HG02973 (cell line): Measurements from ENCODE around the gene SDCCAG8.
A peak's percentile ranks its signal among the peaks of the same experiment; 100 is the strongest.

ENCODE experiments used
- ATAC-seq: cut with Tn5 transposase; IDR thresholded peaks from one replicate; pipeline ENCODE4 v1.9.1; 2021; ENCODE audit warnings: moderate library complexity; ENCODE audit not compliant: unreplicated experiment

SDCCAG8 gene

DNA sequence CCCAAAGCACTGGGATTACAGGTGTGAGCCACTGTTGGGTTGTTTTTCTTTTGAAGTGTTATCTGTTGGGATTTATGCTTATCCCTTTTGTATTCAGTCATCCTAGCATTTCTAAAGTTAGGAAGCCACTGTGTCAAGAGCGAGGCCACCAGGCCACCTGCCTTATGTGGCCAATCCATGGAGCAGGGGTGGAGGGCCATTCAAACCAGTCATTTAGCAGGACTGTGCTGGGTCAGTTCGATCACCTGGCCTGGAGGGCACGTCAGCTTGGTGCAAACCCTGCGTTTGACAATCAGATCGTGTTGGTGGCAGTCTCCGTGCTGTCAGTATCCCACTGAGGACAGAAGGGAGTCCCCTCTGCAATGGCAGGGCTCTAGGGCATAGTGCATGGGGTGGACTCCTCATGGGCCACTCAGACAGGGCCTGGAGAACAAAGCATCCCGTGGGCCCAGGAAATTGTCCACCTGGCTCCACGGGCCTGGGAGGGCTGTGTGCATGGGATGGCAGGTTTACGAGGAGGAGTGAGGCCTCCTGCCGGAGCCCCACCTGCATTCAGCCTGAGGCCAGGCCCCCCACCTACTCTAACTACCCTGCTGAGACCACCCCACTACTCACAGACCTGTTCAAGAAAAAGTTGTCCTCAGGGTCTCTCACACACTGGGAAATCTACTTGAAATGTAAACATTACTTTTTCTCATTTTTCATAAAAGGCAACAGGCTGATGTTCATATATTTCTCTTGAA lies 242.3 kb downstream of the SDCCAG8 start:
- ATAC-seq: no peak

DNA sequence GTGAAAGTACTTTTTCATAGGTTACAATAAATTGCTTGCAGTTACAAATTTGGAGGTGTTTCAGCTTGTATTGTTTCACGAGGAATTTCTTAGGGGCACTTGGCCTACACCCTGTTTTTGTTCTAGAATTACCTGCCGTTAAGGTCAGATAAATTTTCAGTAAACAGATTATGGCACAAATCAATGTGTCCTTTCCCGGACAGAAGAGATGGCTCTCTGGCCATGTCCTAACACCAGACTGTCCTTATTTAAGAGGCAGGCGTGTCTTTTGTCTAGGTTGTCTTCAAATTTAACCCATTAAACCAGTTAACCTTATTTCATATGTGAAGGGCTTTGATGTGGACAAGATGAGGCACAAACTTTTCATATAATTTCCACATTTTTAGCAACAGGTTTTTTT lies 243.4 kb downstream of the SDCCAG8 start:
- ATAC-seq: no peak

DNA sequence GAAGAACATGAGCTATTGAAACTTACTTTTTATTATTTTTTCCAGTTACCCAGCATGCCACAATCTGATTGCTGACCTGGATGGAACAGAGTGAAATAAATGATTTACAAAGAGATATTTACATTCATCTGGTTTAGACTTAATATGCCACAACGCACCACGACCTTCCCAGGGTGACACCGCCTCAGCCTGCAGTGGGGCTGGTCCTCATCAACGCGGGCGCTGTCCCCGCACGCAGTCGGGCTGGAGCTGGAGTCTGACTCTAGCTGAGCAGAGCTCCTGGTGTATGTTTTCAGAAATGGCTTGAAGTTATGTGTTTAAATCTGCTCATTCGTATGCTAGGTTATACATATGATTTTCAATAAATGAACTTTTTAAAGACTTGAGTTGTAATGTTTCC lies 243.9 kb downstream of the SDCCAG8 start:
- no peak for ATAC-seq

DNA sequence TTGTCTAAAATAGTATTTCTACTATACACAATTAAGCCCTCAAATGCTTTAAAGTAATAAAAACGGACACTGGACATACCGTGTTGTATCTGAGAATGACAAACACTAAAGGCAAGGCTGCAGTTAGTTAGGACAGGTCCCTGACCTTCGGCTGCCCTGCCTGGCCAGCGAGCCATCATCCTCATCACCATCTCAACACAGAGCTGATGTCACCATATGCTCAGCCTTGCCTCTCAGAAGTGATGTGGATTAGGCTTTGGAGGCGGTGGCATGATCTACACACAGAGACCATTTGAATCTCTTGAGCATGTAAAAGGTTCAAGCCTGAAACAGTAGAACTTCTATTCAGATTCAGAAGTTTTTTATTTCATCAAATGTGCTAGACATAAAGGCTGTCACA lies 244.7 kb downstream of the SDCCAG8 start:
- ATAC-seq: no peak

DNA sequence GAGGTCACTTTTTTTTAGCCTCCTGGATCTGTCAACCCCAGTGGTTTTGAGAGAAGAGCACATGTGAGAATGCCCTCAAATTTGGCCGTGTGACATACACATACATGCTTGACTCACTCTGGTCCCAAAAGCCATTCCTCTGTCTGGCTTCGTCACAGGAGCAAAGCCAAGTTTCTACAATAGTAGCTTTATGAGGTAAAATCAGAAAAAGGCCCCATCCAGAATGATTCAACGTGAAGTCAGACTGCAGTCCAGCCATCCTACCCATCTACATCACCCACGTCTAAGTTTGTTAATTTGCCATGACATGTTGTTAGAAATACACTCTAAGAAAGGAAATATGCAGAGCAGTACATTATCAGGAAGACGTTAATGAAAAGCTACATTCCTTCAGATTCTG lies 245.2 kb downstream of the SDCCAG8 start:
- no peak for ATAC-seq

DNA sequence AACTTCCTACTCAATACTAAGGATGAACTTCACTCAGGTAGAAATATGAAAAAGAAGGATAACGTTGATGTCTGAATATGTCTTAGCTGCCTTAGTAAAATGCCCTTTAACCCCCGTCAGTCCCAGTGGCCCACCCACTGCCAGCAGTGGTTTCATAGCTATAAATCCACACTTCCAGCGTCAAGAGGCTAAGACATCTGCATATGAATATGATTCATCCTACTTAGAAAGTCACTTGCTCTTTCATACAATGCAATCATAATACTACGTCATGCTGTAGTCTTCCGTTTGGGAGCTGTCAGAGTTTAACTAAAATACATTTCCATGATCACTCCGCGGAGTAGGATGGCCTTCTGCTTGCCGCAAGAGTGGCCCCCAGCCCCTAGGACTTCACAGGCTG lies 247.3 kb downstream of the SDCCAG8 start:
- ATAC-seq: no peak

DNA sequence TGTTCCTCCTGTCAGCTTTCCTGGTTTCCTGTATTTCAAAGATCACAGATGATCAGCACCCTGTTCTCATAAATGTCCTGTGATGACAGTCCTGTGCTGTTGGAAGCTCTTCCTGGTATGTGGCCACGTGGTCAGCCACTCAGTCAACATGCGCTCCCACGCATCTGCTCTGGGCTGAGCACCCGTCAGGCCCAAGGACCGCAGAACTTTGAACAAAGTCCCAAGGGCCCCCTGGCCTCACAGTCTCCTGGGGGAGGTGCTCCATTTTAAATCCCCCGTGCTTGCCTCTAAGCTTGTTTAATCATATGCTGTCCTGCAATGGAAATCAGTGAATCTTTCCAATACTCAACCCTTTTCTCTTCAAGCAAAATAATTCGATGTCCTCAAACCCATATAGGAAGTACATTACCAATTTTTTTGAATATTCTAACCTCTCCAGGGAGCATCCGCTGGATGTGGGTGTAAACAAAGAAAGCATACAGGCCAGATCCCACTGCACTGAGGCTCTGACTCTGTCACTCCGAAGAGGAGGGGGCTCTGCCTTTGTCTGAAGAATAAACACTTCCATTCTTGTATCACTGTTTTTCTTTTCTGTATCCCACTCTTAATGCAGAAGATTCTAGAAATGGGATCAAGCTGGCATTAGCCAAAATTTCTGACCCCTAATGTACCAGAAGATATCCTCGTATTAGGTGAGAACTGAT lies 250.3 kb downstream of the SDCCAG8 start:
- ATAC-seq: no peak

DNA sequence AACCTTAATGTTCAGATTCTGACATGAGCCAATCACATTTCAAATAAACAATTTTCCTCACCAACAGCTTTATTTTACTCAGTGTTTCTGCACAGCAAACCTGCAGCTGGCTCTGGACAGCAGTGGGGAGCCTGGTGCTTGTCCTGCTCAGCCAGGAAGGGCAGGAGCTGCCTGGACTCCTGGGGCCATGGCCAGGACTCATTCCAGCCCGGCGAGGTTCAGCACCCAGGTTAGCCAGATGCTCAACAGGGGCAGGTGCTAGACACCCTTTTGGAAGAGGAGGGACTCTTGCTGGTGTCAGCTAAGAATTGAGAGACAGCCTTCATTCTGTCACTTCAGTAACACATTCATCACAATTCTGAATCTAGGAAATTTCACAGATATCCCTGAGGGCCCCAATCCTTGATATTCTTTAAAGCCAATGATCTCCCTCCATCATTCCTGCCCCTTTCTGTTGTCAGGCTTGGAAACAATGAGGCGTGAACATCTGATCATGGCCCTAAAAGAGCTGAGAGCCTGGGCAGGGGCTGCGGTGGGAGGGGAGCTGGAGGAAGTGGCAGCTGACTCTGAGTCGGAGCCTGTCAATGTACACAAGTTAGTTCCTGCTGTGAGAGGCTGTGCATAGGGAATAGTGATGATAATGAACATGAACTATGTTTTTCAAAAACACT lies 251.3 kb downstream of the SDCCAG8 start:
- no peak for ATAC-seq

DNA sequence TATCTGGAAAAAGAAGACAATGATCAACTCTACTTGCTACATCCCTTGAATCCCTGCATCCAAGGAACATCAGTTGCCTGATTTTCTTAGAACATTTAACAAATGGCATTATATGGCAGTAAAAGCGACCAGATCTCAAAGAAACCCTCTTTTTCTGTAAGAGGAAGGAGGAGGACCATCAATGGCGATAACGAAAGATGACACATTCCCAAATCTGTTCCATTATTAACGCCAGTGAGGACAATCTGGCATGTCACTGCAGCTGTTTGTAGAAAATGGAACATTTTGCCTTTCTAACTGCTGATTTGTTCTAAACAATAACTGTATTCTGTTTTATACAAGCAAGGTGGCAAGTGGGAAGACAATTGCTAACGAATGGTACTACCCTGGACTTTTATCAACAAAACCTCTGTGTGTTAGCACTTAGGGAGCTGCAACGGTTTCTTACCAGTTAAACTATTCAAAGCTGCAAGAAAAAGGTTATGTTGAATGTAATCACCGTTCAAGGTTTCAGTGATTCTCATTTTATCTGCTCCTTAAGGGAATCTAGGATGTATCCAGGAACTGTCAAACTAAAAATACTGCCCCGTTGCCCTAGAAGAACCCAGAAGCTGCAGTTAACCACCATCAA lies 251.9 kb downstream of the SDCCAG8 start:
- no peak for ATAC-seq

DNA sequence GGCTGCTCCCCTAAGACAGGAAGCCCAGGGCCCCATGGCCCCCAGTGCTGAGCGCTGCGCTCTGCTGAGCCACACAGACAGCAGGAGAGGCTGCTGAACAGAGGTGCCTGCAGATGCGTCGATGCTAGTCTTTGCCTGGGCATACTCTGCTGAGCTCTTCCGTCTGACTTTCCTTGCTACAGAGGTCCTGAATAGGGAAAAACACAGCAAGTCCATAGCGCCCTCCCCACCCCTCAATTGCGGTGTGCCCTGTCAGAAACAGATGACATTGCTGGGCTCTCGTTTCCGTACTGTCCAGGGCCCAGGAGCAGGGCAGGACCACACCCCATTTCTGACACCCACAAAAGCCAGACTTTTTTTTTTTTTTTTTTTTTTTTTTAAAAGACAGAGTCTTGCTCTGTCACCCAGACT lies 252.5 kb downstream of the SDCCAG8 start:
- ATAC-seq: no peak

DNA sequence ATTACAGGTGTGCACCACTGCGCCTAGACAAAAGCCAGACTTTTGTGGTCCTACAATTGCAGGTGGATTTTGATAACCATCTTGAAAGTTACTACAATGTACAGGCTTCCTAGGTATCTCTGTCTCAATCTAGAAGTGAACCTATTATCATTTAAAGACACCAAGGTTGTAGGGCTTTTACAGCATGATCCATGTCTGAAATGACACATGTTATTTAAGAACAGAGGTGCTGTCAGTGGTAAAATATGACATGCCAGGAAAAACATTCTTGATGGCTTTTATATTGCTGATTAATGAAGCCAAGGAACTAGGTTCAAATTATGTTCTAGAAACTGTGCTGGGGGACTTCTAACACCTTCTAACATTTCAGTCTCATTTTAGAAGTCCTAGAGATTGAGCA lies 253.1 kb downstream of the SDCCAG8 start:
- no peak for ATAC-seq

DNA sequence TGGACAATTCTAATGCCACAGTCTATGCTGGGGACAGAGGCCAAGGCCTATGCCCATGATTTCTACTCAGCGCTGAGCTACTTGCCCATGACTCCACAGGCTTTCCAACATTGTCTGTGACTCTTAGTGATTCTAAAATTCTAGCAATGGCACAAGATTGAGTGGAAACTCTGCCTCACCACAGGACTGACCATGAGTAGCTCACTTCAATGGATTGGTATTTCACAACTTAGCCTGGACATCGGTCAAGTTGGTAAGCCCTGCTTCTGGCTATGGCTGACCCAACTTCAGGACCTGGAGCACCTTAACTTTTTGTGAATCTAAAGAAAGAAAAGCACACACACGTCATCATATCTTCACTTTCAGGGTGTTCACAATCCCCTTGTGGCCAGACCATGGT lies 255.1 kb downstream of the SDCCAG8 start:
- no peak for ATAC-seq

DNA sequence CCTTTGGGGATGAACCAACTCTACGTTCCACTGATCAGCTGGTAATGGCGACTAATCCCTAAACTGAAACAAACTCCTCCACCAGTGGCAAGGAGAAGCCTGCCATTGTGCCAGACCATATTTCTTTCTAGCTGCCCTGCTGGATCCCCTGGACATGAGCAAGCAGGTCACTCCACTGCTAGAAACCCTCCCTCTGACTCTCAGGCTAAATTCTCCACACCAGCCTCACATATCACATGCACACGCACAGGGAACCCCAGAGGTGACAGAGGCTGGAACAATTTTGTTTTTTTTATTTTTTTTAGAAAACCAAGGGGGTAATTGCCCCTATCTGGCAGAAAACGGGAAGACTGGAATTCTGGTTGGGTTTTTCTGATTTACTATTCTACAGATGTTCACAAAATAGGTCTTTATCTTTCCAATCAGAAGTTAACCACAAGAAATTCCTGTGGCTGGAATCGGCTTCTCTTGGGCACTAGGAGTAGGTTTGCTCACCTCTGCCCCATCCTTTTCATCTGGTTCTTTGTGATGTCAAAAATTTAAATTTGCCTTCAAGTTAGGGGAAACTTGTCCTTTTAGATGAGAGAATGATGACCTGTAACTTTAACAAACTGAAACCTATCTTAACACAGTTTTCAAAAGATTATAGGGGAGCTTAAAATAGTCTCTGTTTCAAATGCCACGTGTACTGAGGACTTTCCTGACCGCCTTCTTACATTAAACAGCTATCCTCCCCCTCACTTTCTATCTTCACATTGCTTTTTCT lies 258.1 kb downstream of the SDCCAG8 start:
- peak; percentile 59 for ATAC-seq

DNA sequence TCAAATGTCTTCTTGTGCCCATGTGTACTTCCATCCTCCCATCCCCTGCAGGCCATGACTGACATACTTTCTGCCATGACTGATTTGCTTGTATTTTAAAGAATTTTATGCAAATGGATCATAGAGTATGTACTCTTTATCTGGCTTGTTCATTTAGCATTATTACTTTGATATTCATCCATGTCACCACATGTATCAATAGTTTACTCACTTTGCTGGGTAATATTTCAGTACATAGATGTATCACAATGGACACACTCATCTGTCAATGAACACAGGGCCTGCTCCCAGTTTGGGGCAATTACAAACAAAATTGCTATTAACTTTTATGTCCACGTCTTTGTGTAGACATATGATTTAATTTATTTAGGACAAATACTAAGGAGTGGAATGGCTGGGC lies 259.1 kb downstream of the SDCCAG8 start:
- ATAC-seq: no peak

DNA sequence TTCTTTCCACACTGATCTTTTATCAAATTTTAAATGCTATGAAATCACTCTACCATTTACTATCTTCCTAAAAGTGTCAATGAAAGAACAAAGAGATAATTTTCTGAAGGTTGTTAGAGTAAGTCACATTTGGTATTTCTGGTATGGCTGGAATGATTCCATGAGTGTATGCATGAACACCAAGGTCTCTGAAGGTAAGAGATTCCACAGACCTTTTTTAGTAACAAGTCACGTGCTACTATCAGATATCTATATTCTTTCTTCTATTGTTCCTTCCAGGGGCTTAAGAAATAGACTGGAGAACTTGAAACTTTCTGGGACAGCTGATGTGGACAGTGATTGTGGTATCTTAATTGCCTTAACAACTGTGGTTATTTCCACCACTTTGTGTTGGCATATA lies 265.0 kb downstream of the SDCCAG8 start:
- no peak for ATAC-seq

DNA sequence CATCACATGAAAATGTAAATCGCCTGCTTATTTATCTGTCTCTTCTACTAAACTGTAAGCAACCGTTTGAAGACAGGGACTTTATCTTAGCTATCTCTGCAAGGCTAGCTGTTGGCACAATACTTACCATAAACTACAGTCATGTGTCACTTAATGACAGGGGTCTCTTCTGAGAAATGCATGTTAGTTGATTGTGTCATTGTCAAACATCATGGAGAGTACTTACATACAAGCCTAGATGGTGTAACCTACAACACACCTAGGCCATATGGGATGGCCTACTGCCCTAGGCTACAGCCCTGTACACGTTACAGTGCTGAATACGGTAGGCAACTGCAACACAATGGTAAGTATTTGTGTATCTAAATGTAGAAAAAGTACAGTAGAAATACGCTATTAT lies 267.9 kb downstream of the SDCCAG8 start:
- ATAC-seq: no peak

DNA sequence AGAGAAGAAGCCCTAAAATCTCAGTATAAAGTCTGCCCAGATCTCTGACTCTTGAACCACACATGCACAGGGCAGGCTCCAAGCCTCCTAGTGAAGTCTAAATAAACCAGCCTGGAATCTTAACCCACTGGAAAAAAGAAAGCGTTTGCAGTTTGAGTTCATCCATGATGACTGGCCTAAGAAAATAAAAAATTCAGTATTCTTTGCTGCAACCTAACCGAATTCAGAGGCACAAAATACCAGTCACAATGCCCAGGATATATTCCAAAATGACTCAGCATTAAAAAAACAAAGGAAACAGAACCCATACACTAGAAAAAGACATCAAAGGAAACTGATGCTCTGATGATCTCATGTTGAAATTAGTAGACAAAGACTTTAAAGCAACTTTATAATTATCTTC lies 269.2 kb downstream of the SDCCAG8 start:
- no peak for ATAC-seq

DNA sequence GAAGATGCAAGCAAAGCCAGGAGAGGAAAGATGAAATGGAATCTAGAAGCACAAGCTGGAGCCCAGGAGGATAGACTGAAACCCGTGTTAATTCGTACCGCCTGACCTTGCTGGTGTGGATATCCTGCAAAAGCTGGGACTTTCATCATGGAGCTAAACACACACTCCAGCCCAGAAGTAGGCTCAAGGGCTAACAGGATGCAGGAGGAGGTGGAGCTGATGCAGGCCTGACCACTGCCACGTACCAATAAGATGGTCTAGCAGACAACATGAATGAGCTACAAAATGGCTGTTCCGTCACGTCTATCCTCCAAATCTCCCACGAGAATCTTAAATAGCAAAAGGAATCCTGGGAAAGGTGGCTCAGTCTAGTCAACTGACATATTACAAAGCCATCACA lies 270.3 kb downstream of the SDCCAG8 start:
- no peak for ATAC-seq

DNA sequence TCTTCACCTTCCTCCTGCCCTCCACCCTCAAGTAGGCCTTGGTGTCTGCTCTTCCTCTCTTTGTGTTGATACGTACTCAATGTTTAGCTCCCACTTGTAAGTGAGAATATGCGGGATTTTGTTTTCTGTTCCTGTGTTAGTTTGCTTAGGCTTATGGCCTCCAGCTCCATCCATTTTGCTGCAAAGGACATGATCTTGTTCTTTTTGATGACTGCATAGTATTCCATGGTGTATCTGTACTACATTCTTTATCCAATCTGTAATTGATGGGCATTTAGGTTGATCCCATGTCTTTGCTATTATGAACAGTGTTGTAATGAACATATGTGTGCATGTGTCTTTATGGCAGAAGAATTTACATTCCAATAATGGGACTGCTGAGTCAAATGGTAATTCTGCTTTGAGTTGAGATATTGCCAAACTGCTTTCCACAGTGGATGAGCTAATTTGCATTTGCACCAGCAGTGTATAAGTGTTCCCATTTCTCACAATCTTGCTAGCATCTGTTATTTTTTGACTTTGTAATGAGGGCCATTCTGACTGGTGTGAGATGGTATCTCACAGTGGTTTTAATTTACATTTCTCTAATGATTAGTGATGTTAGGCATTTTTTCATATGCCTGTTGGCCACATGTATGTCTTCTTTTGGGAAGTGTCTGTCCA lies 272.7 kb downstream of the SDCCAG8 start:
- no peak for ATAC-seq

DNA sequence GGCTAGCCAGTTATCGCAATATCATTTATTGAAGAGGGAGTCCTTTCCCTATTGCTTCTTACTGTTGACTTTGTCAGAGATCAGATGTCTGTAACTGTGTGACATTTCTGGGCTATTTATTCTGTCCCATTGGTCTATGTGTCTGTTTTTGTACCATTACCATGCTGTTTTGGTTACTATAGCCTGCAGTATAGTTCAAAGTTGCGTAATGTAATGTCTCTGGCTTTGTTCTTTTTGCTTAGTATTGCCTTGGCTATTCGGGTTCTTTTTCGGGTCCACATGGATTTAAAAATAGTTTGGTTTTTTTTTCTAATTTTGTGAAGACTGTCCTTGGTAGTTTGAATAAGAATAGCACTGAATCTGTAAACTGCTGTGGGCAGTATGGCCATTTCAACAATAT lies 273.7 kb downstream of the SDCCAG8 start:
- no peak for ATAC-seq
